A549 treated with CpdA at 1 μM for 4 hours (cell line): Measurements from ENCODE around the gene RNU1-4. TPM values are rescaled to one million over a fixed set of nuclear protein-coding genes. Genes with fewer than 3 reads are reported as not detected.

Source experiments
- total RNA-seq: library from RNA; stranded (reverse); fragments of 200-300 nt; extraction: Qiagen RNA extraction; gene quantifications from 5 replicates; pipeline ENCODE4 v1.2.3, GENCODE V29; 2022; ENCODE audit warnings: low read depth

The RNU1-4 gene
- not detected in 5 replicates for total RNA-seq

GRCh38 chr1:16740047-16740964, at the start of gene RNU1-4:
RNU1-4 (plus strand) TSS chr1:16740516.

Other genes starting within 250 kb of the RNU1-4 start
- not detected in 5 replicates for gene RNU1-1, start 226.2 kb upstream of the RNU1-4 start, total RNA-seq
- 15.4 to 23.6 TPM (median 22.8 TPM) in 5 replicates for gene NBPF1, start 127.0 kb upstream of the RNU1-4 start, total RNA-seq
- not detected in 5 replicates for gene RNU1-3, start 73.6 kb upstream of the RNU1-4 start, total RNA-seq
- not detected in 5 replicates for gene RNU1-2, start 155.5 kb downstream of the RNU1-4 start, total RNA-seq
- 6.4 to 9.4 TPM (median 8.1 TPM) in 5 replicates for gene CROCC, start 181.4 kb downstream of the RNU1-4 start, total RNA-seq
- gene MFAP2, start 240.1 kb downstream of the RNU1-4 start, total RNA-seq, result 0.15 to 0.72 TPM (median 0.38 TPM) in 5 replicates